ENCODE results near the gene TRIP13. TPM values are rescaled to one million over a fixed set of nuclear protein-coding genes. Genes with fewer than 3 reads are reported as not detected.

Gene TRIP13
- total and polyA plus RNA-seq, 4 donors: 2.7 to 6.2 (median 3.2) TPM

- no peak for TF ChIP-seq CTCF (IDR thresholded peaks at IDR 0.05; ENCODE audit: control extremely low read depth, extremely low read depth)
- Histone ChIP-seq H3K4me3 (no peak overlapping the region), H3K9me3 (ENCODE audit: control insufficient read depth in 4 of 4, insufficient read depth in 3 of 4, low read length in 3 of 4) (no peaks in the 10 kb centered on the region), H3K36me3 (ENCODE audit: control insufficient read depth in 4 of 4, insufficient read depth in 4 of 4, low read length in 4 of 4) (no peaks in the 10 kb centered on the region), H3K4me1 (ENCODE audit: control insufficient read depth in 5 of 5, insufficient read depth in 5 of 5, low read length in 5 of 5) (peaks cover 0 to 63% (median 42%) of the 10 kb centered on the region in 5 donors), H3K27ac (ENCODE audit: low read depth in 1 of 2, low read length in 1 of 2) (peak overlapping the region in 1 of 2 donors; percentile 59), H3K27me3 (ENCODE audit: control insufficient read depth in 3 of 3, insufficient read depth in 3 of 3, low read length in 2 of 3) (peaks cover 0 to 3% (median 0%) of the 10 kb centered on the region in 3 donors), H3K9ac (ENCODE audit: insufficient read depth in 1 of 2, low read length in 2 of 2) (no peak overlapping the region)
- 71 to 74% methylated on average over 31 of the region's 31 CpGs for WGBS, 2 donors
- DNase-seq (peak; percentile 90 to 97 (median 95)), ATAC-seq (ENCODE audit: insufficient read depth, low FRiP score) (no peak)
These were observed 71.2 kb downstream of the TRIP13 start for GRCh38 chr5:963673-964531.

GRCh38 chr5:964821-965220 lies 72.1 kb downstream of the TRIP13 start:
- Histone ChIP-seq H3K9me3 (ENCODE audit: control insufficient read depth in 4 of 4, insufficient read depth in 3 of 4, low read length in 3 of 4) (no peaks in the 10 kb centered on the region), H3K27me3 (ENCODE audit: control insufficient read depth in 3 of 3, insufficient read depth in 3 of 3, low read length in 2 of 3) (peaks cover 0 to 3% (median 0%) of the 10 kb centered on the region in 3 donors), H3K4me1 (ENCODE audit: control insufficient read depth in 5 of 5, insufficient read depth in 5 of 5, low read length in 5 of 5) (peaks cover 0 to 61% (median 41%) of the 10 kb centered on the region in 5 donors), H3K9ac (ENCODE audit: insufficient read depth in 1 of 2, low read length in 2 of 2) (no peak overlapping the region), H3K36me3 (ENCODE audit: control insufficient read depth in 4 of 4, insufficient read depth in 4 of 4, low read length in 4 of 4) (no peaks in the 10 kb centered on the region), H3K27ac (ENCODE audit: low read depth in 1 of 2, low read length in 1 of 2) (peak overlapping the region in 1 of 2 donors; percentile 34), H3K4me3 (no peak overlapping the region)
- no peak for TF ChIP-seq CTCF (IDR thresholded peaks at IDR 0.05; ENCODE audit: control extremely low read depth, extremely low read depth)
- no peak for ATAC-seq (ENCODE audit: insufficient read depth, low FRiP score)
- 77 to 91% methylated on average over 10 of the region's 10 CpGs for WGBS, 2 donors
- no peak for DNase-seq

GRCh38 chr5:965604-966344 lies 73.1 kb downstream of the TRIP13 start:
- H3K4me1 ChIP-seq (ENCODE audit: control insufficient read depth in 5 of 5, insufficient read depth in 5 of 5, low read length in 5 of 5): peaks cover 0 to 55% (median 35%) of the 10 kb centered on the region in 5 donors
- no peaks in the 10 kb centered on the region for H3K9me3 ChIP-seq (ENCODE audit: control insufficient read depth in 4 of 4, insufficient read depth in 3 of 4, low read length in 3 of 4)
- DNase-seq (no peak), ATAC-seq (ENCODE audit: insufficient read depth, low FRiP score) (no peak)
- no peaks in the 10 kb centered on the region for H3K36me3 ChIP-seq (ENCODE audit: control insufficient read depth in 4 of 4, insufficient read depth in 4 of 4, low read length in 4 of 4)
- 79 to 84% methylated on average over 32 of the region's 32 CpGs for WGBS, 2 donors
- peak overlapping the region in 1 of 2 donors; percentile 37 for H3K27ac ChIP-seq (ENCODE audit: low read depth in 1 of 2, low read length in 1 of 2)
- peaks cover 0 to 3% (median 0%) of the 10 kb centered on the region in 3 donors for H3K27me3 ChIP-seq (ENCODE audit: control insufficient read depth in 3 of 3, insufficient read depth in 3 of 3, low read length in 2 of 3)
- TF ChIP-seq CTCF (IDR thresholded peaks at IDR 0.05; ENCODE audit: control extremely low read depth, extremely low read depth): no peak
- no peak overlapping the region for H3K4me3 ChIP-seq
- no peak overlapping the region for H3K9ac ChIP-seq (ENCODE audit: insufficient read depth in 1 of 2, low read length in 2 of 2)
